NOMO-1 treated with dmso at 0.1 percent for 144 hours (cell line): ENCODE data around the gene CCDC87.
"Not testable (repeated sequence)": the region's sequence is repeated elsewhere in the genome, so short reads cannot be mapped to it uniquely, and the experiment has no call there.

Experiments
- DNase-seq: peaks from one replicate; lab custom pipeline; 2025; ENCODE audit not compliant: unreplicated experiment; lab: John Stamatoyannopoulos, UW

The CCDC87 gene, protein sequence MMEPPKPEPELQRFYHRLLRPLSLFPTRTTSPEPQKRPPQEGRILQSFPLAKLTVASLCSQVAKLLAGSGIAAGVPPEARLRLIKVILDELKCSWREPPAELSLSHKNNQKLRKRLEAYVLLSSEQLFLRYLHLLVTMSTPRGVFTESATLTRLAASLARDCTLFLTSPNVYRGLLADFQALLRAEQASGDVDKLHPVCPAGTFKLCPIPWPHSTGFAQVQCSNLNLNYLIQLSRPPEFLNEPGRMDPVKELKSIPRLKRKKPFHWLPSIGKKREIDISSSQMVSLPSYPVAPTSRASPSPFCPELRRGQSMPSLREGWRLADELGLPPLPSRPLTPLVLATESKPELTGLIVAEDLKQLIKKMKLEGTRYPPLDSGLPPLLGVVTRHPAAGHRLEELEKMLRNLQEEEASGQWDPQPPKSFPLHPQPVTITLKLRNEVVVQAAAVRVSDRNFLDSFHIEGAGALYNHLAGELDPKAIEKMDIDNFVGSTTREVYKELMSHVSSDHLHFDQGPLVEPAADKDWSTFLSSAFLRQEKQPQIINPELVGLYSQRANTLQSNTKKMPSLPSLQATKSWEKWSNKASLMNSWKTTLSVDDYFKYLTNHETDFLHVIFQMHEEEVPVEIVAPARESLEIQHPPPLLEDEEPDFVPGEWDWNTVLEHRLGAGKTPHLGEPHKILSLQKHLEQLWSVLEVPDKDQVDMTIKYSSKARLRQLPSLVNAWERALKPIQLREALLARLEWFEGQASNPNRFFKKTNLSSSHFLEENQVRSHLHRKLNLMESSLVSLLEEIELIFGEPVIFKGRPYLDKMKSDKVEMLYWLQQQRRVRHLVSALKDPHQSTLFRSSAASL

DNA sequence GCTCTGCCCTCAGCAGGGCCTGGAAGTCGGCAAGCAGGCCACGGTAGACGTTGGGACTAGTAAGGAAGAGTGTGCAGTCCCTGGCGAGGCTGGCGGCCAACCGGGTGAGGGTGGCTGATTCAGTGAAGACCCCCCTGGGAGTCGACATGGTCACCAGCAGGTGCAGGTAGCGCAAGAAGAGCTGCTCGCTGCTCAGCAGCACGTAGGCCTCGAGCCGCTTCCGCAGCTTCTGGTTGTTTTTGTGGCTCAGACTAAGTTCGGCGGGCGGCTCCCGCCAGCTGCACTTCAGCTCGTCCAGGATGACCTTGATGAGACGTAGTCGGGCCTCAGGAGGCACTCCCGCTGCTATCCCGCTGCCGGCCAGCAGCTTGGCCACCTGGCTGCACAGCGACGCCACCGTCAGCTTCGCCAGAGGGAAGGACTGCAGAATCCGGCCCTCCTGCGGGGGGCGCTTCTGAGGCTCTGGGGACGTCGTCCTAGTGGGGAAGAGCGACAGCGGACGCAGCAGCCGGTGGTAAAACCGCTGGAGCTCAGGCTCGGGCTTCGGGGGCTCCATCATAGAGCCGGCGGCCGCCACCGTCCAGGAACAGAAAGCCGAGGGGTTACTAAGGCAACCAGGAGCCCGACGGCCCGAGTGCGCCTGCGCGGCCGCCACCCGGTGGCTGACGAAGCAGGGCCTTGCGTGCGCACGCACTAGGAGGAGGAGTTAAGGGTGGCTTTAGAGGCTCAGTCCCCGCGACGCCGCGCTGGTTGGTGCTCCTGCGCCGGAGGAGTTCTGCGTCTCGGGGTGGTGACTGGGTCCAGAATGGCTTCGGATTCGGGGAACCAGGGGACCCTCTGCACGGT lies at the start of gene CCDC87, which contains the start of gene CCS:
TSS of gene CCDC87 (minus strand) at position 607 of the 846 bp plus-strand sequence. CDS start at position 559, 48 bp downstream.
TSS of gene CCS (plus strand) at position 729 of the 846 bp plus-strand sequence. CDS start at position 806, 77 bp downstream.
- peak; percentile 96 for DNase-seq

DNA sequence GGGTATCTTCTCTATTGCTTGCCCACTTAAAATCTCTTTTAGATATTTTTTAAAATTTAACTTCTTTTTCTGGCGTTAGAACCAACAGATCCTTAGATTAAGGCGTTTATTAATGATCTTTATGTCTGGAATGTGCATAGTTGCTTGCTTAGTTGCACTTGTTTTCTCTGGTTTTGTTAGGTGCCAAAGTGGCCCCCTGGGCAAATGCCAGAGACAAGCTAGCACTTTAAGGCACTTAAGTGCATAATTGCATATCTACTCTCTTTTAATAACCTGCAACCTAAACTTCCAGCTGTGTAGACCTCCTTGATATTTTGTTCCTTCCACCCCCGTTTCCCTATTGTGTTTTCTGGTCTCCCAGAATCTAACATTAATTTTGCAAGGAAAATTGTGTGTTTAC lies 49.0 kb upstream of the CCDC87 start:
- no peak for DNase-seq

DNA sequence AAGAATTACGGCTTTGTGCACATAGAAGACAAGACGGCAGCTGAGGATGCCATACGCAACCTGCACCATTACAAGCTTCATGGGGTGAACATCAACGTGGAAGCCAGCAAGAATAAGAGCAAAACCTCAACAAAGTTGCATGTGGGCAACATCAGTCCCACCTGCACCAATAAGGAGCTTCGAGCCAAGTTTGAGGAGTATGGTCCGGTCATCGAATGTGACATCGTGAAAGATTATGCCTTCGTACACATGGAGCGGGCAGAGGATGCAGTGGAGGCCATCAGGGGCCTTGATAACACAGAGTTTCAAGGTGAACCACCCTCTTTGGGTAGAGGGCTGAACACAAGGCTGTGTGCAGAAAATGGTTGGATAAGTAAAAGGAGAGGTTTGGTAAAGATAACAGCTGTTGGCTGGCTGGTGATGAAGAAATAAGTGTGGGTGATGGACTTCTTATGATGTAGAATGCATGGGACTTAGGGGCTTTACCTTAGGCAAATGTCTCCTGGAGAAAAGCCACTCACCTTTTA lies 47.0 kb upstream of the CCDC87 start:
- not testable (repeated sequence) for DNase-seq

DNA sequence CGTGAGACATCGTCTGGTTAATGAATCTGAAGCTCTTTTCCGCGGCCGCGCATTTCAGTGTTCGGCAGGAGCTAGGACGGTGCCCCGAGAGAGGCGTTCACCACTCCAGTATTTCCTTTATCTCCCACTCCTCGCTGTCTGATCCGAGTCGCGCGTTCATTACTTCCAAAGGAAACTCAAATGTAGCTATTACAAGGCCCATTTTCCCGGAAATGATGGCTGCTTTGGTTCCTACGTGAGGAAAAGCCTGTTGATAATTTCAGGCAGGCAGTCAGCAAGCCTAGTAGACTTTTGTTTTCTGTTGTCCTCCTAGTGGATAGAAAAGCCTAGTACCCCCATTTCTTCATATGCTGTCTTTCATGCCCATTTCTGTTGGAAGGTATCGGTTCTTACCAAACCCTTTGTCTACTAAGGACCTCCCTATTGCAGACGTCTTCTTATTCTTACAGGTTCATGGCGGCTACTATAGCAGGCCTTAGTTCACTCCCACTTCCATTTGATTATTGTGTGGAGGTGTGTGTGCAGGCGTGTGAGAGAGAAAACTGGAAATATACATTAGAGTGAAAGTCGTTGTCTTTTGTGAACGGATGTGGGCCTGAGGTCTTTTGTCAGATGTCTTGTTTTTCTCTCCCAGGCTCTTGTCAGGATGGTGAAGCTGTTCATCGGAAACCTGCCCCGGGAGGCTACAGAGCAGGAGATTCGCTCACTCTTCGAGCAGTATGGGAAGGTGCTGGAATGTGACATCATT lies 46.4 kb upstream of the CCDC87 start:
- no peak for DNase-seq

DNA sequence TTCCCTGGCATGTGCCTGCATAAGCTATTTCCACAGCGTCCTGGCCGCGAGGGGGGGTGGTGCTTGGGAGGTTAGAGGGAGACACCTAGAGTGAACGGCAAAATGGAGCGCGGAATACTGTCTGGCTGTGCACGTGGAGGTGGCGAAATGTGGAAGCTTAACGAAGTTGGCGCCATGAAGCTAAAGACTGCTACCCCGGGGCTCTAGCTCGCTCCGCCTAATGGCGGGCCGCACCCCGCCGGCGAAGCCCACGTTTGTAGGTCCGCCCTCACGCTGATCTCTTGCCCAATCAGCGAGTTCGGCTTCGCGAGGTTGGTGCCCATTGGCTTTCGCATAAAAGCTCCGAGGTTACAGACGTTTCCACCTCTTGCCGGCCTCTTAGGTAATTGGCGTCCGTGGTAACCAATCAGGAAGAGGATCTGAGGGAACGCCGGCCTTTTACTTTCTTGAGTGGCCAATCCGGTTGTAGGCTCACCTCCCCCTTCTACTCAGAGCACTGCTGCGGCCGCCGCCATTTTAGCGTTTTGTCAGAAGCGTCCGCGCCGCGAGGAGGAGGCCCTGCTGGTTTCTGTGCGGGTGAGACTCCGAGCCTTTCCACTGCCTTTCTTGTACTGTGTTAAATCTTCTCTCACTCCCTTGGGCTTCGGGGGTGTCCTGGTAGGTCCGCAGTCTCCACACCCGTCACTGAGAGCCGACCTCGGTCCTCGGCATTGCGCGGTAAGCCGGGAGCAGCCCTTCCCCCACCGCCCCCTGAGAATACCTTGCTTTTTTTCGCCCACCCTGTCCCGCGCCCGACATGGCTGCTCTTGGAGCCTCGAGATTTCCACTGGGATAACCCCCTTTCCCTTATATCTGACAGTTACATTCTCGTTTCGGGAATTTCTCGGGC lies 45.6 kb upstream of the CCDC87 start, which contains the start of gene RBM4:
TSS of gene RBM4 (plus strand) at position 527 of the 889 bp plus-strand sequence. CDS start 1,009 bp downstream, outside the sequence.
- peak; percentile 99 for DNase-seq

DNA sequence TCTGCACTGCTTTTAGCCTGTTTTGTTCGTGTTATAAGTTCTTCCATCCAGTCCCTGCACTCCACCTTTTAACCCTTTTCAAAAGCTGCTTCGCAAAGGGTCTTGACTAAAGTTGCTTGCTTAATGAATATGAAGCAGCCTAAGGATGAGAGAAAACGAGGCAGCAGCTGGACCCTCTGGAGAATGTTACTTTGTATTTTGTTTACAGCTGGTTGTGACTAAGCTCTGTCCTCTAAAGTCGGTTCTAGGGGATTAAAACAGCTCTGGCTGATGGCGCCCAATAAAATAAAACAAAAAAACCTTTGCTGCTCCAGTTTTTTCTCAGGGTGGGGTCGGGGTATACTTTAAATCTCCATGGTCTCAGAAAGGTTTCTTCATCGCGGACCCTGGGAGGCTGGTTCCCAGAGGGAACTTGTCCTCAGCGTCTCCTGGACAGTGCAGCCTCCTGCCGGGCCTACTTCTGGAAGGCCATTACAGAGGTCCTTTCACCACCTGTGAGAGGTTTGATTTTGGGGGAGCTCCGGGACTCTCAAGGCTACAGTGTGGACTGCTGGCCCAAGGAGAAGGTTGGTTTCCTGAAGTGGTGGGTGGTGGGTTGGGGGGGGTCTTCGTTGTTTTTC lies 44.8 kb upstream of the CCDC87 start:
- no peak for DNase-seq

DNA sequence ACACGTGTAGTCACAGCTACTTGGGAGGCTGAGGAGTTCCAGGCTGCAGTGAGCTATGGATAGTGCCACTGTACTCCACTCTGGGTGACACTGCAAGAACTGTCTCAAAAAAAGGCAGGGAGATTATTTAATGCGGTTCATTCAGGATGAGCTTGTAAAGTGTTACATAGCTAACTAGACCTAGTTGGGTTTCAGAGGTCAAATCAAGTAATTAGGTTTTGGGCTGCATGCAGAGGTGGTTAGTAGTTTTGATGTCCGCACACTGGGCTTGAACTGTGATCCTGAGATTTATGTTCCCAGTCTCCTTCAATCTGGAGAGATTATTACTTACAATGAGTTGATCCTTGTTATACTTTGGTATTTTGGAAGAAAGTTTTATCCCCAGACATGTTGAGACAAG lies 43.5 kb upstream of the CCDC87 start:
- DNase-seq, result no peak

DNA sequence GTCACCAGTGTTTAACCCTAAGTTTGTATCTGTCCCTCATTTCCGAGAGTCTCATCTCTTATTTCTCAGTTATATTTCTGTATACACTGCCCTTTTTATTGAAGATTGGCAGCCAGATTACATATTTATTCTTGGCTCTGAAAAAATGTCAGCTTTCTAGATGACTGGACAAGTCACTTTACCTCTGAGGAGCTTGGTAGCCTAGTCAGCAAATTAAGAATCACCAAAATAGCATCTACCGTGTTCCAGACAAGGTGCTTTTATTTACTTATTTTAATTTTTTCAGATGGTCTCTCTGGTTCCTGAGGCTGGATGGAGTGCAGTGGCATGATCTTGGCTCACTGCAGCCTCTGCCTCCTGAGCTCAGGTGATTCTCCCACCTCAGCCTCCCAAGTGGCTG lies 40.1 kb upstream of the CCDC87 start:
- no peak for DNase-seq

DNA sequence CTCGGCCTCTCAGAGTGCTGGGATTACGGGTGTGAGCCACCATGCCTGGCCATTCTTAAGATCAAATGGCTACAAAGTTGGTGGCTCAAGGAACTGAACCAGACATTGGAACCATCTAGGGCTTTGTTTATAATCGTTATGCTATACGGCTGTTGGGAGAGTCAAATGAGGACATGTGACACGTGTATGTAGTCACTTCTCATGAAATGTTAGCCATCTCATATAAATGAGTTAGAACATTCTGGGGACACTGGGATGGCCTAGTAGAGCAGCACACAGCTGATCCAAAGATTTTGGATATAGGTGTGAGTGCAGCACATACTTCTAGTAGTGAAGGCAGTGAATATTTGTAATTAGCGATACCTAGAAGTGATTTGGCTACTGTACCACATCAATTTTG lies 39.0 kb upstream of the CCDC87 start:
- no peak for DNase-seq

DNA sequence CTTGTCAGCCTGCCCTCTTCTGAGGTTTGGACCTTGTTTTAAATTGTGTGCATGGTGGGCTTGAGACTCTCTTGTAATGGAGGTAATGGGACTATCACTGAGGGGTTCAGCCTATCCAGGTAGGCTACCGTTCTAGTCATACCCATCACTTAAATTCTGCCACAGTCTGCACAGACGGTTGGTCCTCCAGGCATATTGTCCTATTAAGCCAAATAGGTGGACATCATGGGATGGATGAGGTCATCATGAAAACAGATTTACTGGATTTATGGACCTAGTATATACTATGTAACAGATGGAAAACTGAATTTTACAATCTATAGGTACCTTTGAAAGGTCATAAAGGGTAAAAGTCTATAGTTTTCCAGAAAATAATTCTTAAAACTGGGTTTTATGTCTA lies 36.5 kb upstream of the CCDC87 start:
- DNase-seq, result no peak

DNA sequence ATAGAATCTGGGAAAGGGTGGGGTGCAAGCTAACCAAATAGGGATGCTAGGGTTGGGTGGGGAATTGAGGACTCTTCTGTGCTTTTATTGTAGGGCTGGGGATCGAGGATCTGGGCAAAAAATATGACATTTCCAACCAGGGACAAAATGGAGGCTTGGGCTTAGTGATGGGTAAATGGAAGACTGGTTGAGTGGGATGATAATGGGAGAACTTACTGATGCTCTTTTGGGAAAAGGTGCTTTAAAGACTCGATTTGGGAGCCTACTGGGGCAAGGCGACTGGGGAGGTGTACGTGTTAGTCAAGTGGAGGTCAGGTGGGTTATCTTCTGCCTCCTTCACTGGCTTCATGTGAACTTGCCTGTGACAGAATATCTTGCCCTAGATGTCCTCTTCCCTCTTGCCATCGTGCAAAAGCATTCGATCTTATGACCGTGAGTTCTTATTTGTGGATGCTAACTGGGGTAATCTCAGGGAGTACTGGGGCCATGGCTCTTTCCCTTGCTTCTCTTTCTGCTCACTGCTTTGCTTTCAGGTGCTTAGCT lies 35.3 kb upstream of the CCDC87 start:
- no peak for DNase-seq

DNA sequence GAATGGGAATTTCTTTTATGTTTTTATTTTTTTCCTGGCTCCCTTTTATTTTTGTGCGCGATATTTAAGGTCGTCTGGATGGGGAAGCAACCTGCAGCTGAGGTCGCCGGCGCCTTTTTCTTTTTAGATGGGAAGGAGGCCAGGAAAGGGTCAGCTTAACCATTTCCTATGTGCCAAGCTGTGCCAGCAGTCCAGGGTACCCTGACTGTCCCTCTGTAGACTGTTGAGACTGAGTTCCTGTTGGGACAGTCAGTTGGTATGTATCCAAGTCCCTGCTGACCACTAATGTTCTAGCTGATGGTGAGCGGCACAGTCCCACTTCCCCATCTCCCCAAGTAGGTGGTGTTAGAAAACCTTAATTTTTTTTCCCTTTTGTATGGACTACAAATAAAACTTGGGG lies 34.1 kb upstream of the CCDC87 start:
- no peak for DNase-seq

DNA sequence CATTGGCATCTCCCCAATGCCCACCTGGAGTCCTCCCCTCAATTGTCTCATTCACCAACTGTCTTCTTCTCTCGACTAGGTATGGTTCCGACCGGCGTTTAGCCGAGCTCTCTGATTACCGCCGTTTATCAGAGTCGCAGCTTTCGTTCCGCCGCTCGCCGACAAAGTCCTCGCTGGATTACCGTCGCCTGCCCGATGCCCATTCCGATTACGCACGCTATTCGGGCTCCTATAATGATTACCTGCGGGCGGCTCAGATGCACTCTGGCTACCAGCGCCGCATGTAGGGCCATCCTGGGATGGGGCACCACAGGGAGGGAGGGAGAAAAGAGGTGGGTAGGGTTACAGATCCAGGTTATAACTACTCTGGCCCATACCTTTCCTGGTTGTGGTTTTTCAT lies 33.5 kb upstream of the CCDC87 start:
- no peak for DNase-seq

DNA sequence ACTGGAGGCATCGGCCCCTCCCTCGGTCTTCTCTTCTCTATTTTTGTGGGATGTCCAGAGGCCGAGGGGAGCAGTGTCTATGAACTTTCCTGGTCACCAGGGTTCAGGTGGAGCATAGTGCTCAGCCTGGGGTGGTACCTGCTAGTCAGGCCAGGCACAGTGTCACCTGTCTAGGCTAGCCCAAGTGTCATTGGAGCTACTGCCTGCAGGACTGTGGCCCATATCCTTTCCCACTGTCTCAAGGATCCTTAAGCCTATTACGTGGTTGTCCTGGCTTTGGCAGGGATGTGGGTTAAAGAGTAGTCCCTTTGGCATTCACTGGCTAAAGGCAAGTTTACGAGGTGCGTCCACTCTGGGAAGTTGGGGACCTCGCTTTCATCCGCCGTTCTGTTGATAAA lies 32.9 kb upstream of the CCDC87 start:
- DNase-seq, result no peak

DNA sequence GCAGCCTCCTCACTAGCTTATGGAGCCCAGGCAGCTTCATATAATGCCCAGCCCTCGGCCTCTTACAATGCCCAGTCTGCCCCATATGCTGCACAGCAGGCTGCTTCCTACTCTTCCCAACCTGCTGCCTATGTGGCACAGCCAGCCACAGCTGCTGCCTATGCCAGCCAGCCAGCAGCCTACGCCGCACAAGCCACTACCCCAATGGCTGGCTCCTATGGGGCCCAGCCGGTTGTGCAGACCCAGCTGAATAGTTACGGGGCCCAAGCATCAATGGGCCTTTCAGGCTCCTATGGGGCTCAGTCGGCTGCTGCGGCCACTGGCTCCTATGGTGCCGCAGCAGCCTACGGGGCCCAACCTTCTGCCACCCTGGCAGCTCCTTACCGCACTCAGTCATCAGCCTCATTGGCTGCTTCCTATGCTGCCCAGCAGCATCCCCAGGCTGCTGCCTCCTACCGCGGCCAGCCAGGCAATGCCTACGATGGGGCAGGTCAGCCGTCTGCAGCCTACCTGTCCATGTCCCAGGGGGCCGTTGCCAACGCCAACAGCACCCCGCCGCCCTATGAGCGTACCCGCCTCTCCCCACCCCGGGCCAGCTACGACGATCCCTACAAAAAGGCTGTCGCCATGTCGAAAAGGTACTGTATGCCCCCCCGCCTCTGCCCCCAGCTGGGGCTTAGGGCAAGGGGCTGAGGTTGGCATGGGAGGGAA lies 32.3 kb upstream of the CCDC87 start:
- no peak for DNase-seq

DNA sequence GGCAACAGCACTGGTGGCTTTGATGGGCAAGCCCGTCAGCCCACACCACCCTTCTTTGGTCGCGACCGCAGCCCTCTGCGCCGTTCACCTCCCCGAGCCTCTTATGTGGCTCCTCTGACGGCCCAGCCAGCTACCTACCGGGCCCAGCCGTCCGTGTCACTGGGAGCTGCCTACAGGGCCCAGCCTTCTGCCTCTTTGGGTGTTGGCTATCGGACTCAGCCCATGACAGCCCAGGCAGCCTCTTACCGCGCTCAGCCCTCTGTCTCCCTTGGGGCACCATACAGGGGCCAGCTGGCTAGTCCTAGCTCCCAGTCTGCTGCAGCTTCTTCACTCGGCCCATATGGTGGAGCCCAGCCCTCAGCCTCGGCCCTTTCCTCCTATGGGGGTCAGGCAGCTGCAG lies 31.6 kb upstream of the CCDC87 start:
- DNase-seq, result no peak

DNA sequence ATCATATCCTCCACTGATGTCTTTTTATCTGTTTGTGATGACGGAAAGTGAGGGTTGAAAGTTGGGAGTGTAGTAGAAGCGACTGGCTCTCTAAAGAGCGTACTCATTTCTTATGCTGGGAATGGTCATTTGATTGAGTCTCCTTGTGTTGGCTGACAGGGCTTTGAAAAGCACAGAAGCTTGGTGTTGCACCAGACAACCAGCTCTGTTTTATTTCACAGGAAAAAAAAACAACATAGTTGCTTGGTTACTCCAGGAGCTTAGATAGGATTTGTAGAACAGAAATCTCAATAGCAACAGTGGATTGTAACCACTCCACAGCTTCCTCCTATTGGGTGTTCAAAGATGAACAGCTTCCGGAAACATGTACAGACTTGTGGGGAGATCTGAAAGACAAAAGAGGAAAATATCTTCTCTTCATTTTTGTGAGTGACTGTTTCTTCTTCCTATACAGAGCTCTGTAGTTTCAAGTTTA lies 26.3 kb upstream of the CCDC87 start:
- peak; percentile 39 for DNase-seq
